ENCODE data around the gene MN1. TPM values are rescaled to one million over a fixed set of nuclear protein-coding genes. Genes with fewer than 3 reads are reported as not detected.

The MN1 gene
- polyA plus RNA-seq, 3 donors, result 0.06 to 0.38 (median 0.29) TPM

DNA sequence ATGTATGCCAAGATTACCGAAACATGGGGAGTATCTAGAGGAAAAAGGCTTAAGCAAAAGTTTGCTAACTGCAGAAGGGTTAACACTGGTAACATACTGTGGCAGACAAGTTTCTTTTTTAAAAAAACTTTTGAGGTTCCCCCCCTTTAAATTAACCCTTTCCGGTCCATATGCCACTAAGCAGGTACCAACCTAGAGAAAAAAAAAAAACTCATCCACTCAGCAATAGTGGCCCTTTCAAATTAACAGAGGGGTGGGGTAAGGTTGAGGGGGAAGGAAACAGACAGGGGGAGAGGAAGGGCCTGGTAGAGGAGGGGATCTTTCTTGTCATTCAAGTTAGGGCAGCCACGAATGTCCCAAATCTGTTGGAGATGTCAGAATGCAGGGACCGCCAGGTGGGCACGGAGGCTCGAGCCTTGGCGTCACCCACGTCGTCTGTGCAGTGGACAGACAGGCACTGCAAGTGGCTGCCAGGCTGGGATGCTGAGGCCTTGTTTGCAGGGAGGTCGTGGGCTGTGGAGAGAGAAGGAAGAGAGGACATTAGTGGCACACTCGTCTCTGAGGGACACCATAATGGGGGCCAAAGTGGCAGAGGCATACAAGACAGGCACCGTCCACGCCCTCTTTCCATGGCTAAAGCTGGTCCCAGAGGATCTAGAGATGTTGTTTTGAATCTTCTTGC, 50.8 kb downstream of the MN1 start:
- Histone ChIP-seq H3K4me3 (replicated peaks in 1 of 3; ENCODE audit: low read depth in 2 of 3, low read length in 3 of 3) (no peak overlapping the region), H3K9me3 (replicated peaks in 1 of 2; ENCODE audit: control insufficient read depth in 1 of 2, insufficient read depth in 1 of 2, low read length in 2 of 2) (no peaks in the 10 kb centered on the region), H3K27me3 (ENCODE audit: control insufficient read depth in 2 of 2, insufficient read depth in 2 of 2, low read length in 2 of 2) (no peaks in the 10 kb centered on the region), H3K4me2 (replicated peaks; ENCODE audit: extremely low read depth, low read length, poor library complexity, severe bottlenecking) (no peak overlapping the region), H4K20me1 (ENCODE audit: insufficient read depth, low read length) (no peaks in the 10 kb centered on the region), H3K27ac (ENCODE audit: low read depth in 1 of 2, low read length in 2 of 2) (no peak overlapping the region), H3K36me3 (replicated peaks in 1 of 2; ENCODE audit: control insufficient read depth in 1 of 2, insufficient read depth in 2 of 2, low read length in 2 of 2) (no peaks in the 10 kb centered on the region), H3K79me2 (ENCODE audit: insufficient read depth, low read length) (no peaks in the 10 kb centered on the region), H2AFZ (ENCODE audit: insufficient read depth, low read depth, low read length, poor library complexity, severe bottlenecking) (no peak overlapping the region), H3K9ac (ENCODE audit: insufficient read depth, low read length, poor library complexity, severe bottlenecking) (no peak overlapping the region), H3K4me1 (ENCODE audit: control insufficient read depth in 1 of 2, insufficient read depth in 2 of 2, low read length in 2 of 2) (peaks cover 0 to 13% of the 10 kb centered on the region in 2 donors)
- Mint-ChIP-seq H3K27me3 (ENCODE audit: low read depth in 3 of 3) (peaks cover 2 to 14% (median 8%) of the 10 kb centered on the region in 3 donors), H3K27ac (no peak overlapping the region), H3K4me1 (peaks cover 20% of the 10 kb centered on the region), H3K9me3 (no peaks in the 10 kb centered on the region), H3K4me3 (no peak overlapping the region), H3K36me3 (no peaks in the 10 kb centered on the region)
- no peak for DNase-seq
- intact Hi-C loops (cut with micrococcal nuclease), result no loop called here
- TF ChIP-seq, protein P1, sequence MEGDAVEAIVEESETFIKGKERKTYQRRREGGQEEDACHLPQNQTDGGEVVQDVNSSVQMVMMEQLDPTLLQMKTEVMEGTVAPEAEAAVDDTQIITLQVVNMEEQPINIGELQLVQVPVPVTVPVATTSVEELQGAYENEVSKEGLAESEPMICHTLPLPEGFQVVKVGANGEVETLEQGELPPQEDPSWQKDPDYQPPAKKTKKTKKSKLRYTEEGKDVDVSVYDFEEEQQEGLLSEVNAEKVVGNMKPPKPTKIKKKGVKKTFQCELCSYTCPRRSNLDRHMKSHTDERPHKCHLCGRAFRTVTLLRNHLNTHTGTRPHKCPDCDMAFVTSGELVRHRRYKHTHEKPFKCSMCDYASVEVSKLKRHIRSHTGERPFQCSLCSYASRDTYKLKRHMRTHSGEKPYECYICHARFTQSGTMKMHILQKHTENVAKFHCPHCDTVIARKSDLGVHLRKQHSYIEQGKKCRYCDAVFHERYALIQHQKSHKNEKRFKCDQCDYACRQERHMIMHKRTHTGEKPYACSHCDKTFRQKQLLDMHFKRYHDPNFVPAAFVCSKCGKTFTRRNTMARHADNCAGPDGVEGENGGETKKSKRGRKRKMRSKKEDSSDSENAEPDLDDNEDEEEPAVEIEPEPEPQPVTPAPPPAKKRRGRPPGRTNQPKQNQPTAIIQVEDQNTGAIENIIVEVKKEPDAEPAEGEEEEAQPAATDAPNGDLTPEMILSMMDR (IDR thresholded peaks at IDR 0.05), result no peak
- WGBS (ENCODE audit: insufficient coverage), result 65% methylated on average over 11 of the region's 13 CpGs

DNA sequence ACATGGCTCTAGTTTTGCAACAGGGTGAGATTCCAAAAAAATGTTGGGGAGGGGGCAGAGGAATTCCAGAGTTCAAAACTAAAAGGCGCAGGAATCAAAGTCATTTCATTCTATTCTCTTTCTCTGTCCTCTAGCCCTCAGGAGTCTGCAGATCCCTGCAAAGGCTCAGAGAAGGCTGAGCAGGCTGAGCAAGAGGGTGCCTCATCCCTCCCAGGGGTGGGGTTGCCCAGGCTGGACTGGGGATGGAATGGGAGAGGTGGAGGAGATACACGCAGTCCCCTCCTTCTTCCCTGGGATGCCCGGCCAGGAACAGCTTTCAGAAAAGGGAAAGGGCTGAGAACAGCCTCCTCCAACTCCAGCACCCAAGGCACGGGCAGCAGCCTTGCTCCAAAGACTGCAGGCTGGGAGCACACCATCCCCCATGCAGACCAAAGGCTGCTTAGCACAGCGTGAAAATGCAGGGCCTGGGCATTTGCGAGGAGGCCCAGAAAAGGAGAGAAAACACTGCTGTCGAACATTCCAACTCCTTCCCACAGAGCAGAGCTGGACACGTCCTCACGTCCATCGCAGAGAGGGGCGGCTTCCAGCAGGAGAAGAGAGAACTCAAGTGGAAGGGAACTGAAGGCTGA, 51.8 kb downstream of the MN1 start:
- no peak overlapping the region for H3K4me2 ChIP-seq (replicated peaks; ENCODE audit: extremely low read depth, low read length, poor library complexity, severe bottlenecking)
- no peaks in the 10 kb centered on the region for H3K27me3 ChIP-seq (ENCODE audit: control insufficient read depth in 2 of 2, insufficient read depth in 2 of 2, low read length in 2 of 2)
- H3K4me1 ChIP-seq (ENCODE audit: control insufficient read depth in 1 of 2, insufficient read depth in 2 of 2, low read length in 2 of 2), result peaks cover 0 to 13% of the 10 kb centered on the region in 2 donors
- Mint-ChIP-seq H3K36me3 (no peaks in the 10 kb centered on the region), H3K27me3 (ENCODE audit: low read depth in 3 of 3) (peaks cover 2 to 14% (median 10%) of the 10 kb centered on the region in 3 donors), H3K4me1 (peaks cover 20% of the 10 kb centered on the region), H3K27ac (peak overlapping the region in 1 of 7 donors; percentile 75), H3K4me3 (no peak overlapping the region), H3K9me3 (no peaks in the 10 kb centered on the region)
- WGBS (ENCODE audit: insufficient coverage), result 60% methylated on average over 1 of the region's 11 CpGs
- no peak overlapping the region for H2AFZ ChIP-seq (ENCODE audit: insufficient read depth, low read depth, low read length, poor library complexity, severe bottlenecking)
- H4K20me1 ChIP-seq (ENCODE audit: insufficient read depth, low read length), result no peaks in the 10 kb centered on the region
- DNase-seq, result no peak
- intact Hi-C loops (cut with micrococcal nuclease), result loop anchor here in 1 of 2 donors (5.0 kb wide), 1 partner anchor 62 kb away; no protein-coding TSS in a partner anchor
- H3K9me3 ChIP-seq (replicated peaks in 1 of 2; ENCODE audit: control insufficient read depth in 1 of 2, insufficient read depth in 1 of 2, low read length in 2 of 2), result no peaks in the 10 kb centered on the region
- TF ChIP-seq, protein P1 (IDR thresholded peaks at IDR 0.05), result no peak
- no peak overlapping the region for H3K27ac ChIP-seq (ENCODE audit: low read depth in 1 of 2, low read length in 2 of 2)
- no peaks in the 10 kb centered on the region for H3K36me3 ChIP-seq (replicated peaks in 1 of 2; ENCODE audit: control insufficient read depth in 1 of 2, insufficient read depth in 2 of 2, low read length in 2 of 2)
- no peak overlapping the region for H3K9ac ChIP-seq (ENCODE audit: insufficient read depth, low read length, poor library complexity, severe bottlenecking)
- no peak overlapping the region for H3K4me3 ChIP-seq (replicated peaks in 1 of 3; ENCODE audit: low read depth in 2 of 3, low read length in 3 of 3)
- H3K79me2 ChIP-seq (ENCODE audit: insufficient read depth, low read length), result no peaks in the 10 kb centered on the region

Data from CD14-positive monocyte (primary cell).